Pancreas (tissue), 10 donors: ENCODE measurements around the gene SLC9A6. TPM values are rescaled to one million over a fixed set of nuclear protein-coding genes. Genes with fewer than 3 reads are reported as not detected.

ENCODE experiments used
- ATAC-seq, 4 donors: fragments of 200-7000 bp; cut with Tn5 transposase; one replicate each; pipeline versions ENCODE4 v1.8.0 to v1.9.1; 2020; ENCODE audit warnings: mild to moderate bottlenecking in 4 of 4, moderate library complexity in 4 of 4
- DNase-seq, 6 donors: peaks; one replicate each; pipeline ENCODE4 v3.0.0-alpha.2; 2020
- FAIRE-seq: peaks from 2 replicates; lab custom pipeline; 2012; peaks lifted over from hg19 to GRCh38; lab: Jason Lieb, UNC
- H3K27ac ChIP-seq, 4 donors: fragments of 200-600 bp; sonication (generic); 1 replicate in 3 of 4; 2 replicates in 1 of 4; pipeline versions ENCODE4 v1.5.0 to v1.8.0; 2020
- H3K27me3 ChIP-seq, 4 donors: fragments of 200-600 bp; one replicate each; pipeline ENCODE4 v1.8.0; 2021
- H3K36me3 ChIP-seq, 3 donors: fragments of 200-600 bp; sonication (generic) in 1 of 3; one replicate each; pipeline versions ENCODE4 v1.5.0 to v1.8.0; 2020 to 2021
- H3K4me1 ChIP-seq, 3 donors: fragments of 200-600 bp; one replicate each; pipeline ENCODE4 v1.8.0; 2021
- H3K4me3 ChIP-seq, 4 donors: fragments of 200-600 bp; sonication (generic) in 2 of 4; one replicate each; pipeline versions ENCODE4 v1.5.0 to v1.8.0; 2020 to 2021
- H3K9me3 ChIP-seq, 4 donors: fragments of 200-600 bp; one replicate each; pipeline ENCODE4 v1.8.0; 2021
- CTCF ChIP-seq, 4 donors: fragments of 200-600 bp; sonication (generic) in 3 of 4; IDR thresholded peaks; one replicate each; pipeline versions ENCODE4 v1.5.0 to v1.8.0; 2021; ENCODE audit warnings: antibody characterized with exemption in 4 of 4
- WGBS, 2 donors: extraction: QIAGEN DNeasy Blood & Tissue Kit; methylation state at CpG; one replicate each; pipeline ENCODE4 v1.1.7; 2013; 5-methylcytosine and 5-hydroxymethylcytosine counted together
- intact Hi-C, 3 donors: fragments of 100-400 bp; cut with DNase I; formaldehyde crosslinking; loops; one replicate each; pipeline versions ENCODE4 v1.11.1 to v1.14.2; 2022
- polyA plus RNA-seq, 2 donors: library from polyadenylated mRNA; stranded (reverse); fragments of 200-250 nt; gene quantifications; one replicate each; pipeline ENCODE4 v1.2.3, GENCODE V29; 2013
- total RNA-seq, 6 donors: library from RNA; stranded (reverse); fragmentation: NEBNext Ultra II Directional in 4 of 6; extraction: Animal tissue kit (Norgen Biotek cat#: 25700) in 4 of 6; gene quantifications; one replicate each; pipeline versions ENCODE4 v1.2.1 to v1.2.4, GENCODE V29; 2021 to 2023
- donor health status: healthy with polysubstance abuse.
- donor health status: DM: no; HTN: no; CAD: no; lungs with moderate emphysema.
- donor health status: DM: no; HTN: no; CAD: no.
- donor health status: control.
- donor health status: control.
- donor health status: Bipolar disorder and iron deficiency.
- donor health status: DM: yes; HTN: yes; CAD: no.
- donor health status: DM: no; HTN: no; CAD: no.
- donor health status: DM: no; HTN: no; CAD: no.
- donor health status: DM: yes; HTN: yes; CAD: no.

The SLC9A6 gene
- total and polyA plus RNA-seq, 8 donors = 2.1 to 8.3 (median 4.4) TPM

- H3K27me3 ChIP-seq = peaks cover 0 to 3% (median 0%) of the 10 kb centered on the region in 4 donors
- TF ChIP-seq CTCF (IDR thresholded peaks at IDR 0.05) = no peak
- intact Hi-C loops = no loop called here
- no peak overlapping the region for H3K4me3 ChIP-seq
- FAIRE-seq (no peak), ATAC-seq (no peak), DNase-seq (no peak)
- no peaks in the 10 kb centered on the region for H3K36me3 ChIP-seq
- no peak overlapping the region for H3K27ac ChIP-seq
- no peaks in the 10 kb centered on the region for H3K9me3 ChIP-seq
- H3K4me1 ChIP-seq = peaks cover 0 to 4% (median 0%) of the 10 kb centered on the region in 3 donors
- WGBS, 2 donors = 63 to 77% methylated on average over 5 of the region's 5 CpGs
These were observed 4.2 kb upstream of the SLC9A6 start for GRCh38 chrX:135981010-135981409.

- Histone ChIP-seq H3K9me3 (no peaks in the 10 kb centered on the region), H3K27ac (no peak overlapping the region), H3K27me3 (peaks cover 0 to 3% (median 0%) of the 10 kb centered on the region in 4 donors), H3K4me1 (peaks cover 0 to 4% (median 0%) of the 10 kb centered on the region in 3 donors), H3K36me3 (no peaks in the 10 kb centered on the region), H3K4me3 (no peak overlapping the region)
- ATAC-seq = no peak
- no peak for DNase-seq
- FAIRE-seq = no peak
- intact Hi-C loops = no loop called here
- TF ChIP-seq CTCF (IDR thresholded peaks at IDR 0.05) = no peak
These were observed 3.6 kb upstream of the SLC9A6 start for GRCh38 chrX:135981668-135982067.

GRCh38 chrX:135982860-135983259, 2.4 kb upstream of the SLC9A6 start:
- H3K27me3 ChIP-seq = peaks cover 0 to 3% (median 0%) of the 10 kb centered on the region in 4 donors
- no peak overlapping the region for H3K27ac ChIP-seq
- intact Hi-C loops = no loop called here
- DNase-seq (no peak), FAIRE-seq (no peak), ATAC-seq (no peak)
- H3K36me3 ChIP-seq = no peaks in the 10 kb centered on the region
- WGBS, 2 donors = 57 to 69% methylated on average over 1 of the region's 1 CpG
- H3K4me3 ChIP-seq = no peak overlapping the region
- peaks cover 0 to 4% (median 0%) of the 10 kb centered on the region in 3 donors for H3K4me1 ChIP-seq
- H3K9me3 ChIP-seq = no peaks in the 10 kb centered on the region
- no peak for TF ChIP-seq CTCF (IDR thresholded peaks at IDR 0.05)

- FAIRE-seq (no peak), DNase-seq (no peak), ATAC-seq (no peak)
- WGBS, 2 donors = 31 to 60% methylated on average over 2 of the region's 2 CpGs
- peaks cover 0 to 3% (median 0%) of the 10 kb centered on the region in 4 donors for H3K27me3 ChIP-seq
- peak overlapping the region in 1 of 4 donors; percentile 62 for H3K4me3 ChIP-seq
- intact Hi-C loops = no loop called here
- peaks cover 0 to 4% (median 0%) of the 10 kb centered on the region in 3 donors for H3K4me1 ChIP-seq
- H3K27ac ChIP-seq = no peak overlapping the region
- TF ChIP-seq CTCF (IDR thresholded peaks at IDR 0.05) = no peak
- H3K36me3 ChIP-seq = no peaks in the 10 kb centered on the region
- H3K9me3 ChIP-seq = no peaks in the 10 kb centered on the region
These were observed 979 bp upstream of the SLC9A6 start for GRCh38 chrX:135984256-135984655.

GRCh38 chrX:135984791-135985156, 461 bp upstream of the SLC9A6 start:
- TF ChIP-seq CTCF (IDR thresholded peaks at IDR 0.05) = no peak
- ATAC-seq (peak in 2 of 4 donors; percentile 15 to 22), DNase-seq (no peak), FAIRE-seq (peak; percentile 70)
- Histone ChIP-seq H3K27me3 (no peaks in the 10 kb centered on the region), H3K4me1 (peaks cover 0 to 4% (median 0%) of the 10 kb centered on the region in 3 donors), H3K36me3 (no peaks in the 10 kb centered on the region), H3K4me3 (peak overlapping the region; percentile 34 to 62 (median 54)), H3K9me3 (no peaks in the 10 kb centered on the region), H3K27ac (peak overlapping the region in 2 of 4 donors; percentile 55 to 61)
- 3 to 20% methylated on average over 7 of the region's 7 CpGs for WGBS, 2 donors
- intact Hi-C loops = no loop called here
